Spinal cord (tissue), 10 donors: ENCODE measurements around the gene LLGL1. TPM values are rescaled to one million over a fixed set of nuclear protein-coding genes. Genes with fewer than 3 reads are reported as not detected.

Source experiments
- DNase-seq, 6 donors: peaks; one replicate each; pipeline versions ENCODE4 v3.0.0 to v3.0.0-alpha.2; 2013 to 2015; ENCODE audit warnings: low spot score in 6 of 6, low read depth in 4 of 6
- H3K27ac ChIP-seq: one replicate; pipeline ENCODE4 v1.5.1; 2013; ENCODE audit warnings: low read depth, low read length, control low read depth
- H3K27me3 ChIP-seq: one replicate; pipeline ENCODE4 v1.6.1; 2013; ENCODE audit warnings: low read length; ENCODE audit not compliant: control insufficient read depth, insufficient read depth
- H3K36me3 ChIP-seq: one replicate; pipeline ENCODE4 v1.6.1; 2013; ENCODE audit warnings: low read length; ENCODE audit not compliant: control insufficient read depth, insufficient read depth
- H3K4me1 ChIP-seq: one replicate; pipeline ENCODE4 v1.6.1; 2013; ENCODE audit warnings: low read length; ENCODE audit not compliant: control insufficient read depth, insufficient read depth
- H3K4me3 ChIP-seq: one replicate; pipeline ENCODE4 v1.5.1; 2013; ENCODE audit warnings: low read depth, low read length, control low read depth
- H3K9me3 ChIP-seq: one replicate; pipeline ENCODE4 v1.6.1; 2013; ENCODE audit warnings: low read length; ENCODE audit not compliant: control insufficient read depth, insufficient read depth
- WGBS: methylation state at CpG from one replicate; pipeline ENCODE4 v1.1.5; 2013; ENCODE audit warnings: missing lambda C conversion rate; ENCODE audit not compliant: insufficient coverage; 5-methylcytosine and 5-hydroxymethylcytosine counted together
- polyA plus RNA-seq, 2 donors: library from polyadenylated mRNA; unstranded; fragments of 120-200 nt; gene quantifications; one replicate each; pipeline ENCODE4 v1.2.1, GENCODE V29; 2013; ENCODE audit not compliant: insufficient read length in 2 of 2
- total RNA-seq, 2 donors: library from RNA; depleted of rRNA in 1 of 2; stranded (reverse); fragments of 120-200 nt in 1 of 2; fragments of >200 nt in 1 of 2; gene quantifications; one replicate each; pipeline versions ENCODE4 v1.2.3 to v1.2.4, GENCODE V29; 2013 to 2014
- donor health status: healthy.

The LLGL1 gene
- total and polyA plus RNA-seq, 4 donors, result 53.2 to 132 (median 79.7) TPM

- Histone ChIP-seq H3K36me3 (peaks cover 73% of the 10 kb centered on the region), H3K4me3 (no peak overlapping the region), H3K27me3 (no peaks in the 10 kb centered on the region), H3K4me1 (peaks cover 26% of the 10 kb centered on the region), H3K9me3 (no peaks in the 10 kb centered on the region), H3K27ac (no peak overlapping the region)
- 94% methylated on average over 6 of the region's 8 CpGs for WGBS
- DNase-seq, result no peak
These were observed 29.6 kb downstream of the LLGL1 start for GRCh38 chr17:18254888-18255649.

- no peak overlapping the region for H3K27ac ChIP-seq
- peaks cover 36% of the 10 kb centered on the region for H3K4me1 ChIP-seq
- WGBS, result 89% methylated on average over 10 of the region's 11 CpGs
- DNase-seq, result no peak
- H3K4me3 ChIP-seq, result no peak overlapping the region
- H3K27me3 ChIP-seq, result no peaks in the 10 kb centered on the region
- H3K36me3 ChIP-seq, result peaks cover 60% of the 10 kb centered on the region
- H3K9me3 ChIP-seq, result no peaks in the 10 kb centered on the region
These were observed 30.9 kb downstream of the LLGL1 start for GRCh38 chr17:18256351-18256750.

- DNase-seq, result no peak
- WGBS, result 92% methylated on average over 7 of the region's 7 CpGs
- Histone ChIP-seq H3K36me3 (peaks cover 56% of the 10 kb centered on the region), H3K9me3 (no peaks in the 10 kb centered on the region), H3K4me3 (no peak overlapping the region), H3K27ac (no peak overlapping the region), H3K27me3 (no peaks in the 10 kb centered on the region), H3K4me1 (peaks cover 40% of the 10 kb centered on the region)
These were observed 31.3 kb downstream of the LLGL1 start for GRCh38 chr17:18256776-18257175.

- Histone ChIP-seq H3K4me1 (peaks cover 47% of the 10 kb centered on the region), H3K27ac (peak overlapping the region; percentile 73), H3K9me3 (no peaks in the 10 kb centered on the region), H3K27me3 (no peaks in the 10 kb centered on the region), H3K4me3 (peak overlapping the region; percentile 79), H3K36me3 (peaks cover 53% of the 10 kb centered on the region)
- DNase-seq, result no peak
- WGBS, result 26% methylated on average over 12 of the region's 18 CpGs
These were observed 32.0 kb downstream of the LLGL1 start for GRCh38 chr17:18257268-18257981.

DNA sequence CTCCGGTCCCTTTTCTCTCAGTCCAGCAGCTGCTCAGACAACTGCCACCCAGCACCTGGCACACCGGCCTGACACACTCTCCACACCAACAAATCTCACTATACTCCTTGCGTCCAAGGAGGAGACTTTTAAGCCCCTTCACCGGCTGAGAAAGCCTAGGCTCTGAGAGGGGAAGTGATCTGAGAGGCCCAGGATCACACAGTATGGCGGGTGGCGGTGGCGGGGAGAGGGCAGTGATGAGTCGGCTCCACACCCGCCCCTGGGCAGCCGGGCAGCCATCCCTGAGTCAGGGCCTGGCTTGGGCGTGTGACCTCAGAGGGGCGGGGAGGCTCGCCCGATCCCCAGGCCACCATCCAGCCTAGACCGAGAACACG is 32.5 kb downstream of the LLGL1 start:
- Histone ChIP-seq H3K9me3 (no peaks in the 10 kb centered on the region), H3K4me1 (peaks cover 49% of the 10 kb centered on the region), H3K27ac (peak overlapping the region; percentile 73), H3K4me3 (peak overlapping the region; percentile 79), H3K27me3 (no peaks in the 10 kb centered on the region), H3K36me3 (peaks cover 53% of the 10 kb centered on the region)
- 0% methylated on average over 15 of the region's 16 CpGs for WGBS
- peak in 3 of 6 donors; percentile 24 to 59 (median 45) for DNase-seq

DNA sequence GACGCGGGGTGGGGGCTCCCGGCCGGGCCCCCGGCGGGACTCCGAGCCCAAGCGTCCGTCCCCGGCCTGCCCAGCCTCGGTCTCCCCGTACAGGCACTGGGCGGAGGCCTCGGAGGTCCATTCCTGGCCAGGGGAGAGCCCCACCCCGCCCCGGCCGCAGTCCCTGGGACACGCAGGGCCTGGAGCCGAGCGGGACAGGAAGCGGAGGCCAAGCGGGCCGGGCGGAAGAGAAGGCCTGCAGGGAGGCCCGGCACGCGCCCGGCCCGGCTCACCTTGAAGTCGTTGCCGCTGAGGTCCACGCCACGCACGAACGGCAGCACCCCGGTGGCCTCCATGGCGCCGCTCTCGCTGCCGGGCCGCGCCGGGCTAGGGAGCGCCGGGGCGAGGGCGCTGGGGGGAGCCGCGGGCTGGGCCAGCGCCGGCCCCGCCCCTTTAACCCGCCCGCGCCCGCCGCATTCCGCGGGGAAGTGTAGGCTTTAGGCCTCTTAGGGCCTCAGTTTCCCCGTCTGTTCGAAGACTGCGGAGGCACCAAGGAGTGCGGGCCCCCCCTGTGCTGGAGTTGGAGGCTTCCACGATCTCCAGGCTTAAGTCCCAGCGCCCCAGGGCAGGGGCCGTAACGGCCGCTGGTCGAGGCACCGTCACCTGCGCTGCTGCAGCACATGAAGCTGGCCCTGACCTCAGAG is 33.1 kb downstream of the LLGL1 start, which contains the start of gene FLII:
Gene FLII (minus strand): TSS at position 383 of the 683 bp plus-strand sequence. CDS start 48 bp downstream, at position 335.
- Histone ChIP-seq H3K36me3 (peaks cover 53% of the 10 kb centered on the region), H3K4me1 (peaks cover 49% of the 10 kb centered on the region), H3K4me3 (peak within 1 kb of the TSS; percentile 79), H3K27me3 (no peaks in the 10 kb centered on the region), H3K27ac (peak within 1 kb of the TSS; percentile 73), H3K9me3 (no peaks in the 10 kb centered on the region)
- under 1% methylated on average over 71 of the region's 71 CpGs for WGBS
- DNase-seq, result peak in 4 of 6 donors; percentile 28 to 81 (median 53)

DNA sequence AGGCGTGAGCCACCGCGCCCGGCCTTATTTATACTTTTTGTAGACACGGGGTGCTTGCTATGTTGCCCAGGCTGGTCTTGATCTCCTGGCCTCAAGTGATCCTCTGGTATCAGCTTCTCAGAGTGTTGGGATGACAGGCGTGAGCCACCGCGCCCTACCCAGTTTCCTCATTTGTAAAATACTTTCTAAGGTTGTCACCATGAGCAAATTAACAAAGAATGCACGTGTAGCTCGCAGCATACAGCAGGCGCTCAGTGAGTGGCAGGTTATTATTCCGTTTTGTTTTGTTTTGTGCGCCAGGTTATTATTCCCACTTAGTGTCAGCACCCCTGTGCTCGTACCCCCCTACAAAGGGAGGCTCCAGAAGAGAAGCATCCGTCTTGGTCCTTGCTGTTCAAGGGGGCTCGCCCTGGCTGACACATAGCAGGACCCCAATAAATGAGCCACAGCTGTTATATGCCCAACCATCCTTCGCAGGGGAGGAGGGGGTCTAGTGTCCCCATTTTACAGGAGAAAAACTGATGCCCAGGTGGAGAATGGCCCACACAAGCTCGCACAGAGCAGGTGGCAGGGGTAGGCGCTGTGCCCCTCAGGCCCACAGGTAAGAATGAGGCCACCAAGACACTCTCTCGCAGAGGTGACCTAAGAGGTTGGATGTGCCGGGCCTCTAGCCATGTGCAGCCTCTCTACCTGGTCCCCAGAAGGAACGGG is 34.3 kb downstream of the LLGL1 start:
- peaks cover 53% of the 10 kb centered on the region for H3K36me3 ChIP-seq
- no peaks in the 10 kb centered on the region for H3K27me3 ChIP-seq
- H3K27ac ChIP-seq, result peak overlapping the region; percentile 79
- 75% methylated on average over 17 of the region's 22 CpGs for WGBS
- H3K9me3 ChIP-seq, result no peaks in the 10 kb centered on the region
- H3K4me1 ChIP-seq, result peaks cover 49% of the 10 kb centered on the region
- DNase-seq, result no peak
- H3K4me3 ChIP-seq, result peak overlapping the region; percentile 88

DNA sequence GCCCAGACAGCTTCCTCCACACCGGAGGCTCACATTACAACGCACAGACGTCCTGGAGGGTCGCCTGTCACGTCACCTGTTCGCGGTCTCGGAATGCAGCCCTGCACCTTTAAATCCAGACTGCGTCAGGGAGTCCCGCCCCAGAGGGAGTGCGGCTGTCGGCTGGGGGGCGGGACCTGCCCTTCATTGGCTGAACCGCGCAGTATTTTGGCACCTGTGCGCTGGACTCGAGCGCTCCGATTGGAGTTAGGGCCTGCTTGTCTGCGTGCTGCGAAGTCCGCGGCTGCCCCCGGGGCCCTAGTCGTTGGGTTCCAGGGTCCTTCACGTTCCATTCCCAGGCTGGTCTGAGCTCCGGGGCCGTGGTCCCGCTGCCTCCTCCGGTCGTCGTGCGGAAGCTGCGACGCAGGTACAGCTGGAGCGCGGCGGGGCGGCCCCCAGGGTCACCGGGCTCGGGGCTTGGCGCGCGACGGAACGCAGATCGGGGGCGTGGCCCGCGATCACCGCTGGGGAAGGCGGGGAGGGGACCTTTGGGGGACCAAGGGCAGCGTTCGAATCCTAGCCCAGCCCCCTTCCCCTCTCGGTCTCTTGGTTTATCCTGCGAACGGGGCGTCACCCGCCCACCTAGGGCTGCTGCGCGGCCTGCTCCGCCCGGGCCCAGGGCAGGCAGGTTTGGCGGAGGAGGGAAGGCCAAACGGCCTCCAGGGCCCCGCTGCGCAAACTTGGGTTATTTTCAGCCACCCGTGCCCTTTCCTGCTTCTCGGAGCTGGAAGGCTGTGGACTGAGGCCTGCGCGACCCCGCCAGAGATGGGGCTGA is 35.1 kb downstream of the LLGL1 start, which contains the start of gene MIEF2:
Gene MIEF2 (plus strand): TSS at position 331 of the 814 bp plus-strand sequence. CDS start 2,059 bp downstream, outside the sequence.
- WGBS, result under 1% methylated on average over 72 of the region's 72 CpGs
- peak; percentile 76 to 99 (median 90) for DNase-seq
- Histone ChIP-seq H3K27me3 (no peaks in the 10 kb centered on the region), H3K36me3 (peaks cover 53% of the 10 kb centered on the region), H3K9me3 (no peaks in the 10 kb centered on the region), H3K4me3 (peak within 1 kb of the TSS; percentile 88), H3K27ac (peak within 1 kb of the TSS; percentile 79), H3K4me1 (peaks cover 49% of the 10 kb centered on the region)
